PFSK-1 (cell line): Measurements from ENCODE around the gene AANAT.

Source experiments
- FOXP2 ChIP-seq: optimal IDR thresholded peaks from 2 replicates; pipeline ENCODE3; 2011; ENCODE audit warnings: borderline replicate concordance, control low read depth, inconsistent platforms; ENCODE audit not compliant: insufficient read depth; ENCODE audit errors: extremely low read length, extremely low read depth
- POLR2AphosphoS5 ChIP-seq: IDR thresholded peaks from 2 replicates; pipeline ENCODE4 v1.6.1; 2012; ENCODE audit warnings: low read depth, mild to moderate bottlenecking, control low read depth, low read length, moderate library complexity
- REST ChIP-seq, 2 experiments: IDR thresholded peaks; 2 replicates each; pipeline versions ENCODE4 v1.6.1 to v1.8.0; 2011 to 2012; ENCODE audit warnings: low read depth in 2 of 2, low read length in 2 of 2, control low read depth in 1 of 2, inconsistent platforms in 1 of 2, mild to moderate bottlenecking in 1 of 2, moderate library complexity in 1 of 2; ENCODE audit not compliant: insufficient read depth in 1 of 2
- SIN3A ChIP-seq: IDR thresholded peaks from 2 replicates; pipeline ENCODE4 v1.6.1; 2012; ENCODE audit warnings: mild to moderate bottlenecking, low read length, moderate library complexity, borderline replicate concordance; ENCODE audit not compliant: insufficient read depth
- TAF1 ChIP-seq: IDR thresholded peaks from 2 replicates; pipeline ENCODE4 v1.6.1; 2012; ENCODE audit warnings: low read length, control low read depth, borderline replicate concordance; ENCODE audit not compliant: insufficient read depth

AANAT gene

GRCh38 chr17:76495663-76496400 is 28.4 kb downstream of the AANAT start:
- no peak for TF ChIP-seq REST (IDR thresholded peaks at IDR 0.05; ENCODE audit: insufficient read depth in 1 of 2, low read depth in 2 of 2, low read length in 2 of 2)
- TF ChIP-seq FOXP2, result no peak
- TF ChIP-seq POLR2AphosphoS5, result no peak
- TF ChIP-seq SIN3A, result no peak
- no peak for TF ChIP-seq TAF1

- TF ChIP-seq TAF1 (no peak), SIN3A (no peak), FOXP2 (no peak), POLR2AphosphoS5 (no peak), REST (IDR thresholded peaks at IDR 0.05; ENCODE audit: insufficient read depth in 1 of 2, low read depth in 2 of 2, low read length in 2 of 2) (no peak)
Observed at GRCh38 chr17:76496464-76496863, 29.1 kb downstream of the AANAT start.

GRCh38 chr17:76497699-76497978 is 30.2 kb downstream of the AANAT start:
- TF ChIP-seq FOXP2 (no peak), SIN3A (no peak), POLR2AphosphoS5 (no peak), REST (IDR thresholded peaks at IDR 0.05; ENCODE audit: insufficient read depth in 1 of 2, low read depth in 2 of 2, low read length in 2 of 2) (no peak), TAF1 (no peak)

GRCh38 chr17:76497979-76498875 is 30.8 kb downstream of the AANAT start:
- TF ChIP-seq SIN3A, result no peak
- no peak for TF ChIP-seq TAF1
- TF ChIP-seq FOXP2, result peak; percentile 36

- TF ChIP-seq FOXP2, result no peak
- no peak for TF ChIP-seq SIN3A
- no peak for TF ChIP-seq POLR2AphosphoS5
- TF ChIP-seq TAF1, result no peak
- no peak for TF ChIP-seq REST (IDR thresholded peaks at IDR 0.05; ENCODE audit: insufficient read depth in 1 of 2, low read depth in 2 of 2, low read length in 2 of 2)
Observed at GRCh38 chr17:76498876-76499251, 31.5 kb downstream of the AANAT start.
